K562 (cell line): ENCODE data around the gene IRF9.

Source experiments
- ARID4B ChIP-seq: sonication (generic); formaldehyde crosslinking; IDR thresholded peaks from 2 replicates; pipeline ENCODE4 v1.8.0; 2022; ENCODE audit warnings: mild to moderate bottlenecking, missing genetic modification reagents
- DDX20 ChIP-seq: fragments of 450-650 bp; IDR thresholded peaks from 2 replicates; pipeline ENCODE4 v1.6.1; 2016; ENCODE audit warnings: missing genetic modification characterization, low read depth, mild to moderate bottlenecking, missing compliant biosample characterization, moderate library complexity
- E2F6 ChIP-seq, 2 experiments: IDR thresholded peaks; 2 replicates each; pipeline ENCODE4 v1.6.1; 2011; ENCODE audit warnings: borderline replicate concordance in 1 of 2, control low read depth in 1 of 2, low read depth in 1 of 2, low read length in 1 of 2, mild to moderate bottlenecking in 1 of 2, mixed read lengths in 1 of 2, moderate library complexity in 1 of 2; ENCODE audit not compliant: insufficient read depth in 1 of 2, insufficient read length in 1 of 2, poor library complexity in 1 of 2, severe bottlenecking in 1 of 2; ENCODE audit errors: extremely low read depth in 1 of 2
- NCOA6 ChIP-seq: fragments of 450-650 bp; IDR thresholded peaks from 2 replicates; pipeline ENCODE4 v1.6.1; 2017; ENCODE audit warnings: mild to moderate bottlenecking
- NR1H2 ChIP-seq: sonication (generic); formaldehyde crosslinking; IDR thresholded peaks from 2 replicates; pipeline ENCODE4 v1.4.0; 2020; ENCODE audit warnings: mild to moderate bottlenecking, missing genetic modification reagents
- POLR2A ChIP-seq: fragments of 450-650 bp; conservative IDR thresholded peaks from 2 replicates; pipeline ENCODE4 v1.6.1; 2016
- POLR2AphosphoS5 ChIP-seq: IDR thresholded peaks from 2 replicates; pipeline ENCODE4 v1.6.1; 2011; ENCODE audit warnings: mild to moderate bottlenecking, low read depth, low read length, moderate library complexity; ENCODE audit not compliant: control insufficient read depth, insufficient read depth
- RFX7 ChIP-seq: fragments of 250-450 bp; sonication (Bioruptor Pico); IDR thresholded peaks from 2 replicates; pipeline ENCODE4 v1.5.1; 2021; ENCODE audit warnings: mild to moderate bottlenecking
- SPI1 ChIP-seq: IDR thresholded peaks from 2 replicates; pipeline ENCODE4 v1.6.1; 2011; ENCODE audit warnings: low read depth, low read length, control low read depth, borderline replicate concordance
- TCF7L2 ChIP-seq: fragments of 150-350 bp; IDR thresholded peaks from 2 replicates; pipeline ENCODE4 v1.6.1; 2016; ENCODE audit warnings: low read depth, mild to moderate bottlenecking, low read length, moderate library complexity
- YY1 ChIP-seq, 3 experiments: IDR thresholded peaks; 2 replicates each; pipeline ENCODE4 v1.6.1; 2011; ENCODE audit warnings: low read length in 2 of 3, mild to moderate bottlenecking in 2 of 3, moderate library complexity in 2 of 3, borderline replicate concordance in 1 of 3, control low read depth in 1 of 3, low read depth in 1 of 3; ENCODE audit not compliant: insufficient read depth in 3 of 3, insufficient replicate concordance in 2 of 3, control insufficient read depth in 1 of 3, insufficient read length in 1 of 3; ENCODE audit errors: extremely low read depth in 1 of 3
- ZNF274 ChIP-seq: IDR thresholded peaks from 2 replicates; pipeline ENCODE4 v1.6.1; 2011; ENCODE audit warnings: low read depth, mild to moderate bottlenecking, low read length, moderate library complexity, borderline replicate concordance
- ZNF384 ChIP-seq: IDR thresholded peaks from 2 replicates; pipeline ENCODE4 v1.6.1; 2012; ENCODE audit warnings: low read depth, low read length, improper control_type of control experiment
- ZNF79 ChIP-seq: fragments of 250-450 bp; sonication (Bioruptor Pico); IDR thresholded peaks from 2 replicates; pipeline ENCODE4 v1.4.0; 2020; ENCODE audit warnings: low read depth, mild to moderate bottlenecking, moderate library complexity

- TF ChIP-seq E2F6 (IDR thresholded peaks at IDR 0.05; ENCODE audit: borderline replicate concordance in 1 of 2, extremely low read depth in 1 of 2, insufficient read depth in 1 of 2, insufficient read length in 1 of 2, low read depth in 1 of 2, low read length in 1 of 2, poor library complexity in 1 of 2, severe bottlenecking in 1 of 2): no peak
- TF ChIP-seq ZNF274: no peak
- TF ChIP-seq ARID4B: no peak
- TF ChIP-seq DDX20 (tag): no peak
- no peak for TF ChIP-seq POLR2AphosphoS5
- TF ChIP-seq RFX7: no peak
- no peak for TF ChIP-seq POLR2A
- TF ChIP-seq ZNF384: no peak
- no peak for TF ChIP-seq YY1 (IDR thresholded peaks at IDR 0.05; ENCODE audit: borderline replicate concordance in 1 of 3, control insufficient read depth in 1 of 3, extremely low read depth in 1 of 3, insufficient read depth in 3 of 3, insufficient read length in 1 of 3, insufficient replicate concordance in 2 of 3, low read depth in 1 of 3, low read length in 2 of 3)
- no peak for TF ChIP-seq SPI1
- TF ChIP-seq NR1H2 (CRISPR knock-in tag): no peak
- TF ChIP-seq ZNF79 (CRISPR knock-in tag): no peak
- TF ChIP-seq TCF7L2: no peak
- no peak for TF ChIP-seq NCOA6
These were observed 21.2 kb downstream of the IRF9 start for GRCh38 chr14:24182110-24182882.
